ENCODE results near the gene RHEBL1. TPM values are rescaled to one million over a fixed set of nuclear protein-coding genes. Genes with fewer than 3 reads are reported as not detected.

RHEBL1 gene
- total and polyA plus RNA-seq, 2 of the 4 experiments (the other 2 are of a cell fraction): 0.62 to 0.72 TPM

- intact Hi-C loops (cut with micrococcal nuclease) (no loop called here), in situ Hi-C loops (cut with MboI; ENCODE audit: low sequenced_read_pairs) (no loop called here), dilution Hi-C loops (cut with HindIII; ENCODE audit: low sequenced_read_pairs, unreplicated experiment) (no loop called here)
- Histone ChIP-seq H3K4ac (ENCODE audit: low read depth, low read length) (peak overlapping the region; percentile 91), H3K23ac (ENCODE audit: low read depth, low read length) (peak overlapping the region; percentile 57; the same call in 1 of the 2 replicates), H3K56ac (ENCODE audit: extremely low read depth, insufficient read depth, low read length) (peak overlapping the region; percentile 17; the same call in 1 of the 2 replicates), H4K91ac (ENCODE audit: insufficient read depth, low read depth, low read length) (peak overlapping the region; percentile 73), H2BK120ac (ENCODE audit: low read depth, low read length) (no peak overlapping the region; the same call in 1 of the 2 replicates), H3K79me1 (ENCODE audit: low read depth in 1 of 2, low read length in 2 of 2) (peaks cover 27 to 44% of the 10 kb centered on the region in 2 experiments), H3K27ac (ENCODE audit: insufficient read depth, low read length) (peak overlapping the region; percentile 63), H4K20me1 (ENCODE audit: insufficient read depth, low read length) (peaks cover 3% of the 10 kb centered on the region; the same call in 1 of the 2 replicates), H3K4me2 (ENCODE audit: low read depth, low read length) (no peak overlapping the region), H3K4me1 (ENCODE audit: control insufficient read depth, insufficient read depth, low read length) (peaks cover 3% of the 10 kb centered on the region), H3K27me3 (ENCODE audit: control insufficient read depth, insufficient read depth, low read length) (no peaks in the 10 kb centered on the region), H3K14ac (replicated peaks; ENCODE audit: low read depth, low read length) (peak overlapping the region; percentile 49; the same call in 1 of the 2 replicates), H3K18ac (ENCODE audit: low read depth, low read length) (no peak overlapping the region), H3K9me1 (ENCODE audit: insufficient read depth, low read length) (no peaks in the 10 kb centered on the region; the same call in 1 of the 2 replicates), H2AFZ (replicated peaks; ENCODE audit: low read length, poor library complexity) (peak overlapping the region; percentile 70), H2BK5ac (ENCODE audit: low read depth, low read length, poor library complexity, severe bottlenecking) (no peak overlapping the region), H3K9ac (ENCODE audit: low read depth, low read length) (peak overlapping the region; percentile 27; the same call in 1 of the 2 replicates), H3K4me3 (ENCODE audit: insufficient read depth, low read depth, low read length) (no peak overlapping the region), H2AK9ac (replicated peaks; ENCODE audit: low read depth, low read length, poor library complexity) (peak overlapping the region; percentile 88), H3K36me3 (ENCODE audit: control insufficient read depth, insufficient read depth, low read length) (peaks cover 34% of the 10 kb centered on the region), H4K8ac (ENCODE audit: low read depth in 2 of 2, low read length in 2 of 2) (peak overlapping the region; percentile 91 to 100), H2AK5ac (ENCODE audit: low read depth, low read length) (peak overlapping the region; percentile 98), H2BK15ac (ENCODE audit: low read depth, low read length) (no peak overlapping the region; the same call in 2 of the 3 replicates), H3K9me3 (ENCODE audit: control insufficient read depth, insufficient read depth, low read length) (no peaks in the 10 kb centered on the region), H2BK20ac (ENCODE audit: low read depth, low read length) (no peak overlapping the region), H4K5ac (ENCODE audit: low read depth, low read length) (peak overlapping the region; percentile 75)
- BruUV-seq (replicated peaks): no TSS peak
- POLR2A ChIA-PET (ENCODE audit: unreplicated experiment): no interaction called here
- TF ChIP-seq CTCF (conservative IDR thresholded peaks at IDR 0.05; ENCODE audit: low read depth, low read length) (peak; percentile 41), POLR2A (IDR thresholded peaks at IDR 0.05; ENCODE audit: low read depth, low read length) (no peak), USF2 (IDR thresholded peaks at IDR 0.05; ENCODE audit: low read depth, low read length) (no peak), RAD21 (IDR thresholded peaks at IDR 0.05; ENCODE audit: low read length) (no peak), CEBPB (IDR thresholded peaks at IDR 0.05; ENCODE audit: low read depth, low read length) (no peak)
- no CpG with 5 or more reads among the region's 10 CpGs for WGBS, 2 experiments (ENCODE audit: extremely low coverage in 2 of 2, insufficient read length in 1 of 2)
- no peak for ATAC-seq (ENCODE audit: low read depth)
- CTCF ChIA-PET: interaction anchor here (0.5 to 1.3 kb wide), 6 partner anchors 10 to 224 kb away, joined by 3 to 6 read pairs (median 3); no protein-coding TSS in a partner anchor
- peak; percentile 23 for DNase-seq
These were observed 50.1 kb downstream of the RHEBL1 start for GRCh38 chr12:49019443-49020324.

Measured in IMR-90 (cell line).